T-helper 9 cell (primary cell): ENCODE data around the gene DTWD1.
A peak's percentile ranks its signal among the peaks of the same experiment; 100 is the strongest.
"Not testable (repeated sequence)": the region's sequence is repeated elsewhere in the genome, so short reads cannot be mapped to it uniquely, and the experiment has no call there.

Source experiments
- DNase-seq: peaks from one replicate; pipeline ENCODE4 v3.0.0-alpha.2; 2020
- total RNA-seq, 2 donors: gene quantifications; one replicate each; lab custom pipeline; 2026; lab: John Stamatoyannopoulos, UW

DTWD1 gene
- 7.7 to 22.2 reads per million in 2 donors for total RNA-seq

- peak; percentile 88 for DNase-seq
These were observed at the start of gene DTWD1, which contains the start of gene FAM227B for GRCh38 chr15:49620658-49621368. DTWD1 (plus strand) TSS chr15:49621048; CDS start chr15:49625168, 4,120 bp downstream. FAM227B (minus strand) TSS chr15:49620818; CDS start chr15:49615171, 5,647 bp downstream.

GRCh38 chr15:49573421-49573820, 47.4 kb upstream of the DTWD1 start:
- DNase-seq: no peak

- DNase-seq: no peak
These were observed 31.8 kb upstream of the DTWD1 start for GRCh38 chr15:49589030-49589429.

GRCh38 chr15:49592829-49593316, 28.0 kb upstream of the DTWD1 start:
- not testable (repeated sequence) for DNase-seq

GRCh38 chr15:49604625-49605409, 16.0 kb upstream of the DTWD1 start:
- DNase-seq: no peak

- no peak for DNase-seq
These were observed 15.3 kb upstream of the DTWD1 start for GRCh38 chr15:49605588-49605987.

GRCh38 chr15:49606594-49606993, 14.3 kb upstream of the DTWD1 start:
- DNase-seq: no peak

GRCh38 chr15:49610157-49610918, 10.5 kb upstream of the DTWD1 start:
- DNase-seq: no peak

GRCh38 chr15:49612240-49612639, 8.6 kb upstream of the DTWD1 start:
- not testable (repeated sequence) for DNase-seq

- no peak for DNase-seq
These were observed 1.6 kb upstream of the DTWD1 start for GRCh38 chr15:49619226-49619625.

GRCh38 chr15:49620199-49620598, 649 bp upstream of the DTWD1 start:
- no peak for DNase-seq

GRCh38 chr15:49621401-49621811, 558 bp downstream of the DTWD1 start:
- DNase-seq: no peak

- DNase-seq: no peak
These were observed 1.0 kb downstream of the DTWD1 start for GRCh38 chr15:49621887-49622286.

GRCh38 chr15:49622561-49622960, 1.7 kb downstream of the DTWD1 start:
- no peak for DNase-seq

- DNase-seq: no peak
These were observed 3.2 kb downstream of the DTWD1 start for GRCh38 chr15:49624056-49624455.

- no peak for DNase-seq
These were observed 4.7 kb downstream of the DTWD1 start for GRCh38 chr15:49625460-49626036.

- DNase-seq: no peak
These were observed 6.6 kb downstream of the DTWD1 start for GRCh38 chr15:49627407-49627877.

- DNase-seq: no peak
These were observed 7.5 kb downstream of the DTWD1 start for GRCh38 chr15:49628379-49628778.

GRCh38 chr15:49637857-49638256, 17.0 kb downstream of the DTWD1 start:
- no peak for DNase-seq

- DNase-seq: no peak
These were observed 23.5 kb downstream of the DTWD1 start for GRCh38 chr15:49644364-49644794.

- DNase-seq: no peak
These were observed 24.4 kb downstream of the DTWD1 start for GRCh38 chr15:49645277-49645676.

GRCh38 chr15:49645941-49646340, 25.1 kb downstream of the DTWD1 start:
- no peak for DNase-seq
